ENCODE results near the gene TEX14.
"Not testable (repeated sequence)": the region's sequence is repeated elsewhere in the genome, so short reads cannot be mapped to it uniquely, and the experiment has no call there.

TEX14 gene

GRCh38 chr17:58557981-58558380 is 133.9 kb downstream of the TEX14 start:
- DNase-seq = no peak

- DNase-seq = no peak
Observed at GRCh38 chr17:58556833-58557250, 135.0 kb downstream of the TEX14 start.

GRCh38 chr17:58555109-58555508 is 136.7 kb downstream of the TEX14 start:
- not testable (repeated sequence) for DNase-seq

- DNase-seq = no peak
Observed at GRCh38 chr17:58541249-58541648, 150.6 kb downstream of the TEX14 start.

- no peak for DNase-seq
Observed at GRCh38 chr17:58539698-58540097, 152.1 kb downstream of the TEX14 start.

- DNase-seq = no peak
Observed at GRCh38 chr17:58538811-58539409, 152.9 kb downstream of the TEX14 start.

GRCh38 chr17:58537266-58537665 is 154.6 kb downstream of the TEX14 start:
- no peak for DNase-seq

GRCh38 chr17:58536542-58536941 is 155.3 kb downstream of the TEX14 start:
- no peak for DNase-seq

GRCh38 chr17:58535431-58535830 is 156.4 kb downstream of the TEX14 start:
- no peak for DNase-seq

GRCh38 chr17:58534901-58535421 is 156.9 kb downstream of the TEX14 start:
- no peak for DNase-seq

- DNase-seq = no peak
Observed at GRCh38 chr17:58534331-58534730, 157.5 kb downstream of the TEX14 start.

GRCh38 chr17:58533616-58534188 is 158.1 kb downstream of the TEX14 start:
- no peak for DNase-seq

GRCh38 chr17:58532555-58532951 is 159.3 kb downstream of the TEX14 start:
- no peak for DNase-seq

- DNase-seq = peak; percentile 49 to 55
Observed at GRCh38 chr17:58531661-58532554, 159.9 kb downstream of the TEX14 start.

GRCh38 chr17:58531122-58531521 is 160.7 kb downstream of the TEX14 start:
- DNase-seq = no peak

GRCh38 chr17:58530655-58531054 is 161.2 kb downstream of the TEX14 start:
- no peak for DNase-seq

GRCh38 chr17:58529275-58529674 is 162.6 kb downstream of the TEX14 start:
- no peak for DNase-seq

- no peak for DNase-seq
Observed at GRCh38 chr17:58528443-58528842, 163.4 kb downstream of the TEX14 start.

GRCh38 chr17:58527949-58528348 is 163.9 kb downstream of the TEX14 start:
- DNase-seq = no peak

- DNase-seq = no peak
Observed at GRCh38 chr17:58527306-58527705, 164.5 kb downstream of the TEX14 start.

GRCh38 chr17:58525239-58525638 is 166.6 kb downstream of the TEX14 start:
- no peak for DNase-seq

GRCh38 chr17:58521680-58522079 is 170.2 kb downstream of the TEX14 start:
- no peak for DNase-seq

- DNase-seq = no peak
Observed at GRCh38 chr17:58520843-58521430, 170.9 kb downstream of the TEX14 start.

Data from activated CD4-positive, alpha-beta T cell treated with anti-CD3 and anti-CD28 coated beads for 4 hours (primary cell).